ENCODE data around the gene TMTC3. TPM values are rescaled to one million over a fixed set of nuclear protein-coding genes. Genes with fewer than 3 reads are reported as not detected.

TMTC3 gene
- total RNA-seq, 1 donor from 2014 or later, result 23.6 TPM

GRCh38 chr12:88141425-88141773, 708 bp upstream of the TMTC3 start:
- Mint-ChIP-seq H3K9me3 (no peaks in the 10 kb centered on the region), H3K27ac (ENCODE audit: unreplicated experiment) (peak overlapping the region; percentile 95), H3K4me3 (peak overlapping the region; percentile 95), H3K4me1 (peaks cover 44% of the 10 kb centered on the region), H3K36me3 (ENCODE audit: low read depth) (peaks cover 12% of the 10 kb centered on the region), H3K27me3 (ENCODE audit: low read depth) (no peaks in the 10 kb centered on the region)
- no peak for TF ChIP-seq CTCF (conservative IDR thresholded peaks at IDR 0.05)
- no peak for DNase-seq (ENCODE audit: low read depth, low spot score)

- TF ChIP-seq CTCF (conservative IDR thresholded peaks at IDR 0.05), result no peak
- Mint-ChIP-seq H3K27me3 (ENCODE audit: low read depth) (no peaks in the 10 kb centered on the region), H3K9me3 (no peaks in the 10 kb centered on the region), H3K4me3 (peak overlapping the region; percentile 95), H3K36me3 (ENCODE audit: low read depth) (peaks cover 9% of the 10 kb centered on the region), H3K4me1 (peaks cover 42% of the 10 kb centered on the region), H3K27ac (ENCODE audit: unreplicated experiment) (peak overlapping the region; percentile 69)
- no peak for DNase-seq (ENCODE audit: low read depth, low spot score)
These were observed 494 bp downstream of the TMTC3 start for GRCh38 chr12:88142610-88142991.

- TF ChIP-seq CTCF (conservative IDR thresholded peaks at IDR 0.05), result no peak
- Mint-ChIP-seq H3K4me1 (peaks cover 37% of the 10 kb centered on the region), H3K9me3 (no peaks in the 10 kb centered on the region), H3K4me3 (peak overlapping the region; percentile 47), H3K27ac (ENCODE audit: unreplicated experiment) (no peak overlapping the region), H3K27me3 (ENCODE audit: low read depth) (no peaks in the 10 kb centered on the region), H3K36me3 (ENCODE audit: low read depth) (no peaks in the 10 kb centered on the region)
- DNase-seq (ENCODE audit: low read depth, low spot score), result no peak
These were observed 1.9 kb downstream of the TMTC3 start for GRCh38 chr12:88144037-88144436.

DNA sequence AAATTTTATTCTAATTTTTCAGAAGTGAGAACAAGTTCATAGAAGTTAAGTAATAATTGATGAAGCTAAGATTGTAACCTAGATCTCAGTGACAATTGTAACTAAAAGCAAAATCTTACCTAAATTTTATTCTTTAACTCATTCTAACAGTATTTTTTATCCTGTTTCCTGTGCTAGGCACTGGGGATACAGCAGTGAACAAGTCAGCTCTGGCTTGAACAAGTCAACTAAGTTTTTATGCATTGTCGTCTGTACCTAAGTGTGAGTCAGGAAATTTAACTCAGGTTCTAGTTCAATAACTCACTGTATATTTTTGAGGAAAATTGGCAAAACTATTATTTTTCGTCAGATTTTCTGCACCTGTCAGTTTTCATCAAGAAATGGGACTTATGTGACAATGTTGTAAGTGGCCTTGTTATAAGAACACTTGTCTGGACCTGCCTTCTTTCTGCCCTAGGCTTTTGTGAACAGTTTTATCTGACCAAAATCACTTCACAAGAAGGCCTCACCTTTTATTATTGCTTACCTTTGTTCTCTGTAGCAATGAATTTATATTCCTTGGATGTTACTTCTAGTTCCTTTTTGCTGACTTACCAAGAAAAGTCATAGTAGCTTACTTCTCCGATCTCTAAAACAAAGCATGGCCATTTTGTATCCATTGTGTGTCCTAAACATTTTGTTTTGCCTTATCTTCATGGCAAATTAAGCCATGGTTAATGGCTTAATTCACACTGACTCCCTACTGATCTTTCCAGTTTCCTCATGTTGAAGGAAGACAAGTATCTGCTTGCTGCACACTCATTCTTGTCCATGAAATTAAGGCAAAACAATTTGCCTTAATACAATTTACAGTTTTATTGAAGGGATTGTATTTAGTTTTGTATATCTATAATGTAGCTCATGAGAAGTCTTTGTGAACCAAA, 2.7 kb downstream of the TMTC3 start:
- TF ChIP-seq CTCF (conservative IDR thresholded peaks at IDR 0.05), result no peak
- no peak overlapping the region for H3K27ac Mint-ChIP-seq (ENCODE audit: unreplicated experiment)
- H3K36me3 Mint-ChIP-seq (ENCODE audit: low read depth), result no peaks in the 10 kb centered on the region

GRCh38 chr12:88145567-88146505, 3.7 kb downstream of the TMTC3 start:
- TF ChIP-seq CTCF (conservative IDR thresholded peaks at IDR 0.05), result no peak
- no peak for DNase-seq (ENCODE audit: low read depth, low spot score)
- Mint-ChIP-seq H3K36me3 (ENCODE audit: low read depth) (no peaks in the 10 kb centered on the region), H3K4me1 (peaks cover 37% of the 10 kb centered on the region), H3K9me3 (no peaks in the 10 kb centered on the region), H3K27ac (ENCODE audit: unreplicated experiment) (no peak overlapping the region), H3K27me3 (ENCODE audit: low read depth) (no peaks in the 10 kb centered on the region), H3K4me3 (peak overlapping the region; percentile 41)

More for the DNA sequence above, 2.7 kb downstream of the TMTC3 start:
- no peaks in the 10 kb centered on the region for H3K27me3 Mint-ChIP-seq (ENCODE audit: low read depth)
- no peaks in the 10 kb centered on the region for H3K9me3 Mint-ChIP-seq
- H3K4me1 Mint-ChIP-seq, result peaks cover 37% of the 10 kb centered on the region
- DNase-seq (ENCODE audit: low read depth, low spot score), result no peak
- peak overlapping the region; percentile 47 for H3K4me3 Mint-ChIP-seq
